Measurements from ENCODE around the gene PGS1. TPM values are rescaled to one million over a fixed set of nuclear protein-coding genes. Genes with fewer than 3 reads are reported as not detected.
A peak's percentile ranks its signal among the peaks of the same experiment; 100 is the strongest.

The PGS1 gene
- total RNA-seq, 2 experiments from 2014 or later: 70.2 to 73.2 TPM

GRCh38 chr17:78362232-78362631 is 16.2 kb upstream of the PGS1 start:
- H3K9me3 Mint-ChIP-seq: no peaks in the 10 kb centered on the region
- no peak for ATAC-seq (ENCODE audit: low read depth)
- H3K27me3 Mint-ChIP-seq: peaks cover 35% of the 10 kb centered on the region
- H3K36me3 Mint-ChIP-seq: peaks cover 3% of the 10 kb centered on the region
- DNase-seq: no peak
- peaks cover 28% of the 10 kb centered on the region for H3K4me1 Mint-ChIP-seq
- no peak overlapping the region for H3K4me3 Mint-ChIP-seq
- no peak overlapping the region for H3K27ac Mint-ChIP-seq
- POLR2A ChIA-PET: interaction anchor here (0.7 to 1.5 kb wide), 3 partner anchors 53 to 60 kb away, joined by 3 to 4 read pairs (median 3); no protein-coding TSS in a partner anchor

GRCh38 chr17:78362671-78363070 is 15.8 kb upstream of the PGS1 start:
- Mint-ChIP-seq H3K36me3 (peaks cover 3% of the 10 kb centered on the region), H3K9me3 (no peaks in the 10 kb centered on the region), H3K27ac (no peak overlapping the region), H3K4me1 (peaks cover 24% of the 10 kb centered on the region), H3K27me3 (peaks cover 38% of the 10 kb centered on the region), H3K4me3 (no peak overlapping the region)
- POLR2A ChIA-PET: interaction anchor here (1.1 to 1.5 kb wide), 3 partner anchors 52 to 111 kb away, joined by 3 to 4 read pairs (median 3); no protein-coding TSS in a partner anchor
- ATAC-seq (ENCODE audit: low read depth) (no peak), DNase-seq (no peak)

GRCh38 chr17:78364436-78365281 is 13.8 kb upstream of the PGS1 start:
- no peaks in the 10 kb centered on the region for H3K36me3 Mint-ChIP-seq
- POLR2A ChIA-PET: interaction anchor here (1.0 kb wide), 2 partner anchors 15 to 21 kb away, joined by 3 to 5 read pairs; no protein-coding TSS in a partner anchor
- DNase-seq (peak; percentile 53), ATAC-seq (ENCODE audit: low read depth) (no peak)
- no peaks in the 10 kb centered on the region for H3K9me3 Mint-ChIP-seq
- peaks cover 38% of the 10 kb centered on the region for H3K27me3 Mint-ChIP-seq
- no peak overlapping the region for H3K27ac Mint-ChIP-seq
- H3K4me3 Mint-ChIP-seq: no peak overlapping the region
- H3K4me1 Mint-ChIP-seq: peaks cover 15% of the 10 kb centered on the region

GRCh38 chr17:78365561-78366108 is 12.8 kb upstream of the PGS1 start:
- Mint-ChIP-seq H3K36me3 (no peaks in the 10 kb centered on the region), H3K4me1 (peaks cover 15% of the 10 kb centered on the region), H3K4me3 (no peak overlapping the region), H3K27me3 (peaks cover 42% of the 10 kb centered on the region), H3K27ac (no peak overlapping the region), H3K9me3 (no peaks in the 10 kb centered on the region)
- DNase-seq (no peak), ATAC-seq (ENCODE audit: low read depth) (no peak)
- POLR2A ChIA-PET: interaction anchor here (1.0 kb wide), 2 partner anchors 14 to 21 kb away, joined by 3 to 5 read pairs; no protein-coding TSS in a partner anchor

- peaks cover 9% of the 10 kb centered on the region for H3K4me1 Mint-ChIP-seq
- ATAC-seq (ENCODE audit: low read depth): no peak
- POLR2A ChIA-PET: no interaction called here
- no peaks in the 10 kb centered on the region for H3K36me3 Mint-ChIP-seq
- no peak for DNase-seq
- H3K27me3 Mint-ChIP-seq: peaks cover 42% of the 10 kb centered on the region
- H3K27ac Mint-ChIP-seq: no peak overlapping the region
- H3K9me3 Mint-ChIP-seq: no peaks in the 10 kb centered on the region
- no peak overlapping the region for H3K4me3 Mint-ChIP-seq
Measured at GRCh38 chr17:78366109-78366848, 12.2 kb upstream of the PGS1 start.

- ATAC-seq (ENCODE audit: low read depth) (no peak), DNase-seq (no peak)
- peaks cover 42% of the 10 kb centered on the region for H3K27me3 Mint-ChIP-seq
- H3K4me3 Mint-ChIP-seq: no peak overlapping the region
- no peak overlapping the region for H3K27ac Mint-ChIP-seq
- POLR2A ChIA-PET: no interaction called here
- H3K4me1 Mint-ChIP-seq: peaks cover 9% of the 10 kb centered on the region
- H3K36me3 Mint-ChIP-seq: no peaks in the 10 kb centered on the region
- H3K9me3 Mint-ChIP-seq: no peaks in the 10 kb centered on the region
Measured at GRCh38 chr17:78367193-78367592, 11.3 kb upstream of the PGS1 start.

GRCh38 chr17:78368348-78368747 is 10.1 kb upstream of the PGS1 start:
- Mint-ChIP-seq H3K36me3 (no peaks in the 10 kb centered on the region), H3K4me1 (peaks cover 9% of the 10 kb centered on the region), H3K4me3 (no peak overlapping the region), H3K27ac (no peak overlapping the region), H3K9me3 (no peaks in the 10 kb centered on the region), H3K27me3 (peaks cover 34% of the 10 kb centered on the region)
- ATAC-seq (ENCODE audit: low read depth) (no peak), DNase-seq (no peak)
- POLR2A ChIA-PET: interaction anchor here (0.6 to 1.4 kb wide), 2 partner anchors 10 to 32 kb away, joined by 3 to 5 read pairs; partner anchors contain the start of gene PGS1

GRCh38 chr17:78368854-78369495 is 9.5 kb upstream of the PGS1 start:
- DNase-seq: no peak
- Mint-ChIP-seq H3K27ac (no peak overlapping the region), H3K9me3 (no peaks in the 10 kb centered on the region), H3K27me3 (peaks cover 29% of the 10 kb centered on the region), H3K36me3 (no peaks in the 10 kb centered on the region), H3K4me1 (peaks cover 9% of the 10 kb centered on the region), H3K4me3 (no peak overlapping the region)
- ATAC-seq (ENCODE audit: low read depth): no peak
- POLR2A ChIA-PET: interaction anchor here (0.6 to 1.4 kb wide), 2 partner anchors 9 to 31 kb away, joined by 3 to 5 read pairs; partner anchors contain the start of gene PGS1

GRCh38 chr17:78369791-78370381 is 8.6 kb upstream of the PGS1 start:
- Mint-ChIP-seq H3K27ac (no peak overlapping the region), H3K27me3 (peaks cover 21% of the 10 kb centered on the region), H3K4me1 (peaks cover 3% of the 10 kb centered on the region), H3K4me3 (no peak overlapping the region), H3K9me3 (no peaks in the 10 kb centered on the region), H3K36me3 (no peaks in the 10 kb centered on the region)
- ATAC-seq (ENCODE audit: low read depth): no peak
- no peak for DNase-seq
- POLR2A ChIA-PET: interaction anchor here (0.7 kb wide), 1 partner anchor 9 kb away, joined by 3 read pairs; the partner anchor contains the start of gene PGS1

- H3K4me3 Mint-ChIP-seq: no peak overlapping the region
- no peaks in the 10 kb centered on the region for H3K9me3 Mint-ChIP-seq
- POLR2A ChIA-PET: no interaction called here
- H3K4me1 Mint-ChIP-seq: no peaks in the 10 kb centered on the region
- peaks cover 14% of the 10 kb centered on the region for H3K27me3 Mint-ChIP-seq
- DNase-seq: no peak
- no peak overlapping the region for H3K27ac Mint-ChIP-seq
- ATAC-seq (ENCODE audit: low read depth): no peak
- H3K36me3 Mint-ChIP-seq: no peaks in the 10 kb centered on the region
Measured at GRCh38 chr17:78371056-78371455, 7.4 kb upstream of the PGS1 start.

- Mint-ChIP-seq H3K27ac (no peak overlapping the region), H3K4me1 (no peaks in the 10 kb centered on the region), H3K36me3 (no peaks in the 10 kb centered on the region), H3K9me3 (no peaks in the 10 kb centered on the region), H3K4me3 (no peak overlapping the region), H3K27me3 (peaks cover 7% of the 10 kb centered on the region)
- no peak for ATAC-seq (ENCODE audit: low read depth)
- DNase-seq: no peak
- POLR2A ChIA-PET: interaction anchor here (1.0 kb wide), 1 partner anchor 15 kb away, joined by 3 read pairs; no protein-coding TSS in a partner anchor
Measured at GRCh38 chr17:78372841-78373240, 5.6 kb upstream of the PGS1 start.

- DNase-seq (no peak), ATAC-seq (ENCODE audit: low read depth) (no peak)
- Mint-ChIP-seq H3K27ac (no peak overlapping the region), H3K4me1 (peaks cover 3% of the 10 kb centered on the region), H3K36me3 (peaks cover 4% of the 10 kb centered on the region), H3K9me3 (no peaks in the 10 kb centered on the region), H3K4me3 (no peak overlapping the region), H3K27me3 (peaks cover 7% of the 10 kb centered on the region)
- POLR2A ChIA-PET: no interaction called here
Measured at GRCh38 chr17:78374189-78374588, 4.3 kb upstream of the PGS1 start.

Measured in activated naive CD8-positive, alpha-beta T cell treated with anti-CD3 and anti-CD28 coated beads, Interleukin-2, amount 10 ng/mL, durations not matched to agents 7 days and 5 days (primary cell).